HG03039 (cell line): Measurements from ENCODE around the gene LIG1.
"Not testable (repeated sequence)": the region's sequence is repeated elsewhere in the genome, so short reads cannot be mapped to it uniquely, and the experiment has no call there.

ENCODE experiments used
- ATAC-seq: cut with Tn5 transposase; IDR thresholded peaks from one replicate; pipeline ENCODE4 v1.9.1; 2021; ENCODE audit warnings: mild to moderate bottlenecking, moderate library complexity; ENCODE audit not compliant: unreplicated experiment

Gene LIG1

GRCh38 chr19:48085904-48086864 is 84.0 kb downstream of the LIG1 start:
- ATAC-seq: no peak

DNA sequence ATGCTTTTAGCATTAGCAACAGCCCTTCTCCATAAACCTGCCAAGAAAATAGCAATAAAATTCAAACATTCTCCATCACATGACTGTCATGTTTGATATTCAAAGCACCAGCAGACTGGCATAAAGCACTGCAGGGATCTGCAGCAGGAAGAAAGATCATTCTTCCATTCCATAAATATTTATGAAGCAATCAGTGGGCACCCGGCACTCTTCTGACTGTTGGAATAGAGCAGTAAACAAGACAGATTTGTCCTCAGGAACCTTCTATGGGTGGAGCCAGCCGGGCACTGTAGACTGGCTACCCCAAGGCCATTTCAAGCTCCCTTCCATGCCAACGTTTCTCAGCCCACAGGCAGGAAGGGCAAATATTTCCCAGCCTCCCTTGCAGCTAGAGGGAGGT is 85.1 kb downstream of the LIG1 start:
- ATAC-seq: no peak

DNA sequence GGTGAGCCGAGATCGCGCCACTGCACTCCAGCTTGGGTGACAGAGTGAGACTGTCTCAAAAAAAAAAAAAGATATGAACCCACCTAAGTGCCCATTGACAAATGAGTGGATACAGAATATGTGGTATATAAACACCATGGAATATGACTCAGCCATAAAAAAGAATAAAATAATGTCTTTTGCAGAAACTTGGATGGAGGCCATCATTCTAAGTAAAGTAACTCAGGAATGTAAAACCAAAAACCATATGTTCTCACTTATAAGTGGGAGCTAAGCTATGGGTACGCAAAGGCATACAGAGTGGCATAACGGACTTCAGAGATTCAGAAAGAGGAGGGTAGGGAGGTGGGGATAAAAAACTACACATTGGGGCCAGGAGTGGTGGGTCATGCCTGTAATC is 89.0 kb downstream of the LIG1 start:
- ATAC-seq: no peak

- not testable (repeated sequence) for ATAC-seq
Observed at GRCh38 chr19:48070177-48070769, 99.9 kb downstream of the LIG1 start.

DNA sequence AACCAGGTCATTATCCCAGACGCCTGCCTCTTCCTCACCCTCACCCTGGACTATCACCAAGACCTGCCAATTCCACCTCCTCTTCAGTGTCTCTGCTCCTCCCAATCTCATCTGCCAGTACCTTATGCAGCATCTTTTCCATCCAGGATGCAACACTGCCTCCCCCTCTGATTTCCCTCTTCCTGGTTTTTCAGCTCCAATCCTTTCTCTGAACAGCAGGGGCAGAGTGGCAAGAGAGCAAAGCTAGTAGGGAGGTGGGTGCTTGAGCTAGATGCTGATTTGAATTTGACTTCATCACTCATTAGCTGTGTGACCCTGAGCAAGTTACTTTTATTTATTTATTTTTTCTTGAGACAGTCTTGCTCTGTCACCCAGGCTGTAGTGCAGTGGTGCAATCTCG is 100.7 kb downstream of the LIG1 start:
- no peak for ATAC-seq
